Glutamatergic neuron (in vitro differentiated cells): ENCODE data around the gene NPM1. TPM values are rescaled to one million over a fixed set of nuclear protein-coding genes. Genes with fewer than 3 reads are reported as not detected.
A peak's percentile ranks its signal among the peaks of the same experiment; 100 is the strongest.

Source experiments
- DNase-seq: peaks from one replicate; pipeline ENCODE4 v3.0.0; 2022
- H3K27ac Mint-ChIP-seq: one replicate; pipeline ENCODE4 v1.8.0; 2020; ENCODE audit warnings: mild to moderate bottlenecking, mixed read lengths, inconsistent platforms; ENCODE audit not compliant: unreplicated experiment
- H3K27me3 Mint-ChIP-seq: one replicate; pipeline ENCODE4 v1.8.0; 2020; ENCODE audit warnings: mild to moderate bottlenecking, moderate library complexity, mixed read lengths, inconsistent platforms; ENCODE audit not compliant: unreplicated experiment
- H3K36me3 Mint-ChIP-seq: one replicate; pipeline ENCODE4 v1.8.0; 2020; ENCODE audit warnings: mild to moderate bottlenecking, mixed read lengths, inconsistent platforms; ENCODE audit not compliant: unreplicated experiment
- H3K4me1 Mint-ChIP-seq: one replicate; pipeline ENCODE4 v1.8.0; 2020; ENCODE audit warnings: mild to moderate bottlenecking, low read depth, mixed read lengths, inconsistent platforms; ENCODE audit not compliant: unreplicated experiment
- H3K4me3 Mint-ChIP-seq: one replicate; pipeline ENCODE4 v1.8.0; 2020; ENCODE audit warnings: mild to moderate bottlenecking, mixed read lengths, inconsistent platforms; ENCODE audit not compliant: unreplicated experiment
- H3K9me3 Mint-ChIP-seq: one replicate; pipeline ENCODE4 v1.8.0; 2020; ENCODE audit warnings: mild to moderate bottlenecking, moderate library complexity, mixed read lengths, inconsistent platforms; ENCODE audit not compliant: unreplicated experiment
- total RNA-seq: library from RNA; stranded (reverse); fragmentation: NEBNext Ultra II Directional; extraction: Animal tissue kit (Norgen Biotek cat#: 25700); gene quantifications from one replicate; pipeline ENCODE4 v1.2.1, GENCODE V29; 2021; ENCODE audit not compliant: unreplicated experiment
- TF ChIP-seq, protein P1 (sequence below): fragments of 200-600 bp; sonication (generic); IDR thresholded peaks from one replicate; pipeline ENCODE4 v1.5.0; 2021; ENCODE audit not compliant: partially characterized antibody, unreplicated experiment

NPM1 gene
- total RNA-seq, 1 donor from 2014 or later: 600 TPM

- no peak overlapping the region for H3K27ac Mint-ChIP-seq
- no peak for DNase-seq
- TF ChIP-seq, protein P1, sequence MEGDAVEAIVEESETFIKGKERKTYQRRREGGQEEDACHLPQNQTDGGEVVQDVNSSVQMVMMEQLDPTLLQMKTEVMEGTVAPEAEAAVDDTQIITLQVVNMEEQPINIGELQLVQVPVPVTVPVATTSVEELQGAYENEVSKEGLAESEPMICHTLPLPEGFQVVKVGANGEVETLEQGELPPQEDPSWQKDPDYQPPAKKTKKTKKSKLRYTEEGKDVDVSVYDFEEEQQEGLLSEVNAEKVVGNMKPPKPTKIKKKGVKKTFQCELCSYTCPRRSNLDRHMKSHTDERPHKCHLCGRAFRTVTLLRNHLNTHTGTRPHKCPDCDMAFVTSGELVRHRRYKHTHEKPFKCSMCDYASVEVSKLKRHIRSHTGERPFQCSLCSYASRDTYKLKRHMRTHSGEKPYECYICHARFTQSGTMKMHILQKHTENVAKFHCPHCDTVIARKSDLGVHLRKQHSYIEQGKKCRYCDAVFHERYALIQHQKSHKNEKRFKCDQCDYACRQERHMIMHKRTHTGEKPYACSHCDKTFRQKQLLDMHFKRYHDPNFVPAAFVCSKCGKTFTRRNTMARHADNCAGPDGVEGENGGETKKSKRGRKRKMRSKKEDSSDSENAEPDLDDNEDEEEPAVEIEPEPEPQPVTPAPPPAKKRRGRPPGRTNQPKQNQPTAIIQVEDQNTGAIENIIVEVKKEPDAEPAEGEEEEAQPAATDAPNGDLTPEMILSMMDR: no peak
- H3K27me3 Mint-ChIP-seq: peaks cover 10% of the 10 kb centered on the region
- peak overlapping the region; percentile 34 for H3K4me3 Mint-ChIP-seq
- no peaks in the 10 kb centered on the region for H3K36me3 Mint-ChIP-seq
- peaks cover 9% of the 10 kb centered on the region for H3K9me3 Mint-ChIP-seq
- peaks cover 4% of the 10 kb centered on the region for H3K4me1 Mint-ChIP-seq
Observed at GRCh38 chr5:171386006-171386671, 1.5 kb upstream of the NPM1 start.

DNA sequence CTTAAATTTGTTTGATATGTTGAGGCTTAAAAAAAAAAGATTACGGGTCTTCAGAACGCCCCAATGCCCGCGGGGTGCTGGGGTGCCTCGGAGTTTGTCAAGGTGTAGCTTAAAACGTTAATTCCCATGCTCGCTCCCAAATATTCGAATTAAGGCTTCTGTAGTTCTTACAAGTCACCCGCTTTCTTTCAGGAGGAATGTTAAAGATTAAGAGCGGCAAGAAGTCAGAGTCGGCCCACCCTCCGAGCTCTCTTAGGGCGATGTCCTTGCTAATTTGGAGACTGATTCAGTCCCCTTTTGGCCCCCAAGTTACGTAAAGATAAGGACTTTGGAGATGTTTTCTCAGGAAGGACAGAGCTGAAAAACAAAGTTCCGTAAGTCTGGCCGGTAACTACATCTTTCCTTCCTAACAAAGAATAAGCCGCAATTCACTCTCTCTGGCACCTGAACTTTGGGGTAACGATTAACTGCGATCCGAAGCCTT, 746 bp upstream of the NPM1 start:
- Mint-ChIP-seq H3K27ac (peak overlapping the region; percentile 95), H3K4me1 (peaks cover 4% of the 10 kb centered on the region), H3K36me3 (no peaks in the 10 kb centered on the region), H3K9me3 (peaks cover 9% of the 10 kb centered on the region), H3K27me3 (peaks cover 10% of the 10 kb centered on the region), H3K4me3 (peak overlapping the region; percentile 95)
- TF ChIP-seq, protein P1: no peak
- DNase-seq: no peak

DNA sequence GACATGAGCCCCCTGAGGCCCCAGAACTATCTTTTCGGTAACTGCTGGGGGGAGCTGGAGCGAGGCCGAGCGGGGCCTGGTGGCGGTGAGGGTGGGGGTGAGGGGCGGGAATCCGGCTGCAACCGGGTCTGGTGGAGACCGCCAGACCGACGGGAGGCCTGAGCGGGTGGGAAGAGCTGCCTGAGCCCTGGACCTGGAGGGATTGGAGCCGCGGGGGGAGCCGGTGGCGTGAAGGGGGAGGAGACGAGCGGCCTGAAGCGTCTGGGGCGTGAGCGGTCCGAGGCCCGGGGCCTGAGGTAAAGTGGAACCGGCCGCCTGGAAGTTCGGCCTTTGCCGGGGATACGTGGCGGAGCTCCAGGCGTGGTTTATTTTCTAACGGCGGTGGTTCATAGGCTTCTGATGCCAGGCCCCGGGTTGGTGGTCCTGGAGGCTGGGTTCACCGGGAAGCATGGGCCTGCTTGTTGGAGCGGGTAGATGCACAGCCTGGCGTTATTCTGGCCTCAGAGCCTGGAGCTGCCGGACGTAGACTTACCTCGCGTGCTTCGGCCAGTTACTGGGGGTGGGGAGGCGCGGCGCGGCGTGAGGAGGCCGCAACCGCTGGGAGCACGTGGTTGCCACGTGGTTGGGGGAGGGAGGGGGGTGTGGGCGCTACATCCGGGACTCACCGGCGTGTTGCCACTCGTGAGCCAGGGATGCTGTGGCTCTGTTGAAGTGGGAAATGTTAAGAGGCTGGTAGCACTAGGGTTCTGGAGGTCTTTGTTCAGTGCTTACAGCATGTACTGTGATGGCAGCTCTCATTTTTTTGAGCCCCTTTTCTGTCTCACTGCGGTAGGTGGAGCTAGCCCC, 544 bp downstream of the NPM1 start:
- Mint-ChIP-seq H3K36me3 (no peaks in the 10 kb centered on the region), H3K27ac (peak overlapping the region; percentile 95), H3K9me3 (peaks cover 9% of the 10 kb centered on the region), H3K4me3 (peak overlapping the region; percentile 95), H3K4me1 (peaks cover 8% of the 10 kb centered on the region), H3K27me3 (peaks cover 10% of the 10 kb centered on the region)
- DNase-seq: peak; percentile 87
- TF ChIP-seq, protein P1: no peak

GRCh38 chr5:171388816-171389168, 1.1 kb downstream of the NPM1 start:
- TF ChIP-seq, protein P1: no peak
- Mint-ChIP-seq H3K27ac (peak overlapping the region; percentile 95), H3K27me3 (peaks cover 10% of the 10 kb centered on the region), H3K9me3 (peaks cover 9% of the 10 kb centered on the region), H3K36me3 (no peaks in the 10 kb centered on the region), H3K4me3 (peak overlapping the region; percentile 95), H3K4me1 (peaks cover 8% of the 10 kb centered on the region)
- no peak for DNase-seq
